ENCODE measurements around the gene NRAP.
A peak's percentile ranks its signal among the peaks of the same experiment; 100 is the strongest.

GRCh38 chr10:113679463-113680189 lies 15.8 kb upstream of the NRAP start, which contains the start of gene CASP7:
- TF ChIP-seq, protein P1, sequence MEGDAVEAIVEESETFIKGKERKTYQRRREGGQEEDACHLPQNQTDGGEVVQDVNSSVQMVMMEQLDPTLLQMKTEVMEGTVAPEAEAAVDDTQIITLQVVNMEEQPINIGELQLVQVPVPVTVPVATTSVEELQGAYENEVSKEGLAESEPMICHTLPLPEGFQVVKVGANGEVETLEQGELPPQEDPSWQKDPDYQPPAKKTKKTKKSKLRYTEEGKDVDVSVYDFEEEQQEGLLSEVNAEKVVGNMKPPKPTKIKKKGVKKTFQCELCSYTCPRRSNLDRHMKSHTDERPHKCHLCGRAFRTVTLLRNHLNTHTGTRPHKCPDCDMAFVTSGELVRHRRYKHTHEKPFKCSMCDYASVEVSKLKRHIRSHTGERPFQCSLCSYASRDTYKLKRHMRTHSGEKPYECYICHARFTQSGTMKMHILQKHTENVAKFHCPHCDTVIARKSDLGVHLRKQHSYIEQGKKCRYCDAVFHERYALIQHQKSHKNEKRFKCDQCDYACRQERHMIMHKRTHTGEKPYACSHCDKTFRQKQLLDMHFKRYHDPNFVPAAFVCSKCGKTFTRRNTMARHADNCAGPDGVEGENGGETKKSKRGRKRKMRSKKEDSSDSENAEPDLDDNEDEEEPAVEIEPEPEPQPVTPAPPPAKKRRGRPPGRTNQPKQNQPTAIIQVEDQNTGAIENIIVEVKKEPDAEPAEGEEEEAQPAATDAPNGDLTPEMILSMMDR (IDR thresholded peaks at IDR 0.05), result no peak
- TF ChIP-seq POLR2A (IDR thresholded peaks at IDR 0.05) (peak in 1 of 2 donors; percentile 52), POLR2AphosphoS5 (IDR thresholded peaks at IDR 0.05) (no peak), EP300 (IDR thresholded peaks at IDR 0.05) (no peak)

Measured in suprapubic skin (tissue), 4 donors.